ENCODE data around the gene PCSK5. TPM values are rescaled to one million over a fixed set of nuclear protein-coding genes. Genes with fewer than 3 reads are reported as not detected.

PCSK5 gene
- total and polyA plus RNA-seq, 2 of the 8 experiments (the other 6 are each of a cell fraction or from before 2014, with no cell fraction given): 5.5 to 10.7 TPM

- H3K79me1 ChIP-seq (ENCODE audit: low read depth, low read length): no peaks in the 10 kb centered on the region
- H2BK120ac ChIP-seq (replicated peaks; ENCODE audit: low read depth, low read length): no peak overlapping the region
- no peak overlapping the region for H2BK20ac ChIP-seq (ENCODE audit: low read length)
- no peak overlapping the region for H4K5ac ChIP-seq (ENCODE audit: insufficient read length, low read depth, low read length)
- no peak overlapping the region for H3K4me2 ChIP-seq (ENCODE audit: insufficient read depth in 1 of 2, low read depth in 2 of 2, low read length in 2 of 2)
- 96% methylated on average over 4 of the region's 4 CpGs; no CpG with 5 or more reads in 1 of the 2 experiments for WGBS, 2 experiments (ENCODE audit: extremely low coverage in 1 of 2, insufficient coverage in 1 of 2, insufficient read length in 1 of 2, insufficient replicate concordance in 2 of 2, low coverage in 1 of 2, low lambda C conversion rate in 2 of 2, missing lambda C conversion rate in 1 of 2)
- H3K79me2 ChIP-seq (ENCODE audit: control insufficient read depth in 1 of 2, insufficient read depth in 2 of 2, low read length in 2 of 2): no peaks in the 10 kb centered on the region
- no peak overlapping the region for H3K4me3 ChIP-seq (ENCODE audit: extremely low read depth in 1 of 4, insufficient read depth in 2 of 4, low read depth in 3 of 4, low read length in 4 of 4)
- H3K23ac ChIP-seq (ENCODE audit: insufficient read length): no peak overlapping the region
- H4K8ac ChIP-seq (ENCODE audit: extremely low read depth, insufficient read depth, low read length): no peak overlapping the region
- H2BK15ac ChIP-seq (ENCODE audit: low read length): no peak overlapping the region
- no peak overlapping the region for H3K56ac ChIP-seq (replicated peaks; ENCODE audit: insufficient read length, low read depth, low read length)
- CTCF ChIA-PET (ENCODE audit: partially characterized antibody): interaction anchor here (4.1 kb wide), 1 partner anchor 11 kb away, joined by 16 read pairs; no protein-coding TSS in a partner anchor
- H3K4ac ChIP-seq (replicated peaks; ENCODE audit: insufficient read length, low read depth, low read length): no peak overlapping the region
- H3K23me2 ChIP-seq (ENCODE audit: low read depth, low read length): no peaks in the 10 kb centered on the region
- no peak overlapping the region for H3K18ac ChIP-seq (ENCODE audit: extremely low read depth, low read length)
- no peak overlapping the region for H3K27ac ChIP-seq (ENCODE audit: low read depth, low read length)
- no peak overlapping the region for H3K9ac ChIP-seq (replicated peaks in 1 of 4; ENCODE audit: extremely low read depth in 1 of 4, low read depth in 3 of 4, low read length in 3 of 4)
- no peak overlapping the region for H4K91ac ChIP-seq (replicated peaks; ENCODE audit: insufficient read length, low read length)
- no peak overlapping the region for H3K14ac ChIP-seq (ENCODE audit: insufficient read length)
- POLR2A ChIA-PET (ENCODE audit: partially characterized antibody): no interaction called here
- DNase-seq (ENCODE audit: low read depth in 1 of 2, low spot score in 2 of 2): no peak
- no peak for FAIRE-seq
- no peaks in the 10 kb centered on the region for H4K20me1 ChIP-seq (replicated peaks in 1 of 2; ENCODE audit: control insufficient read depth in 1 of 2, insufficient read depth in 2 of 2, low read length in 2 of 2)
- H3K36me3 ChIP-seq (ENCODE audit: control insufficient read depth in 2 of 4, insufficient read depth in 4 of 4, low read length in 3 of 4): no peaks in the 10 kb centered on the region
- H2BK5ac ChIP-seq (ENCODE audit: low read depth, low read length): no peak overlapping the region
- no peak overlapping the region for H2AFZ ChIP-seq (ENCODE audit: low read length)
- no peaks in the 10 kb centered on the region for H3K4me1 ChIP-seq (replicated peaks in 1 of 4; ENCODE audit: control insufficient read depth in 3 of 4, insufficient read depth in 4 of 4, low read length in 3 of 4)
- no peaks in the 10 kb centered on the region for H3K9me3 ChIP-seq (ENCODE audit: insufficient read depth in 2 of 2, low read depth in 1 of 2, low read length in 1 of 2)
- H2AK5ac ChIP-seq (ENCODE audit: low read depth, low read length): no peak overlapping the region
- no peaks in the 10 kb centered on the region for H3K27me3 ChIP-seq (replicated peaks in 1 of 4; ENCODE audit: control insufficient read depth in 3 of 4, extremely low read depth in 1 of 4, insufficient read depth in 3 of 4, low read length in 3 of 4)
- H2BK12ac ChIP-seq (ENCODE audit: low read depth, low read length): no peak overlapping the region
- TF ChIP-seq JUN (IDR thresholded peaks at IDR 0.05; ENCODE audit: low read depth, low read length) (no peak), YY1 (IDR thresholded peaks at IDR 0.05; ENCODE audit: low read depth, low read length) (no peak), SP1 (IDR thresholded peaks at IDR 0.05; ENCODE audit: low read depth, low read length) (no peak), CTBP2 (IDR thresholded peaks at IDR 0.05; ENCODE audit: borderline replicate concordance, insufficient read depth, insufficient read length, low read length) (no peak), BACH1 (IDR thresholded peaks at IDR 0.05; ENCODE audit: low read length) (no peak), GABPA (IDR thresholded peaks at IDR 0.05; ENCODE audit: borderline replicate concordance, insufficient read depth, low read length) (no peak), CHD2 (IDR thresholded peaks at IDR 0.05; ENCODE audit: low read length) (no peak), SRF (IDR thresholded peaks at IDR 0.05; ENCODE audit: low read depth, low read length) (no peak), TCF12 (IDR thresholded peaks at IDR 0.05; ENCODE audit: low read depth, low read length) (no peak), CTCF (IDR thresholded peaks at IDR 0.05; ENCODE audit: control extremely low read depth in 1 of 3, insufficient read depth in 1 of 3, low read depth in 1 of 3, low read length in 3 of 3) (no peak), MAFK (IDR thresholded peaks at IDR 0.05; ENCODE audit: low read depth, low read length) (no peak), KDM4A (IDR thresholded peaks at IDR 0.05; ENCODE audit: low read depth, low read length, severe bottlenecking) (no peak), SAP30 (IDR thresholded peaks at IDR 0.05; ENCODE audit: insufficient read depth, insufficient replicate concordance, low read length) (no peak)
These were observed 423.8 kb downstream of the PCSK5 start for GRCh38 chr9:76314321-76314720.
